ENCODE measurements around the gene GPA33.

- no peak for TF ChIP-seq EZH2 (IDR thresholded peaks at IDR 0.05; ENCODE audit: low read length)
- no peak for TF ChIP-seq CTCF (optimal IDR thresholded peaks at IDR 0.05 in 1 of 3, IDR thresholded peaks at IDR 0.05 in 1 of 3, conservative IDR thresholded peaks at IDR 0.05 in 1 of 3; ENCODE audit: extremely low read depth in 1 of 3, insufficient read depth in 2 of 3, low read length in 3 of 3)
These were observed 31.4 kb upstream of the GPA33 start for GRCh38 chr1:167121375-167122120.

Data from keratinocyte (primary cell).